Endothelial cell of umbilical vein (primary cell): Measurements from ENCODE around the gene EIF4A3. TPM values are rescaled to one million over a fixed set of nuclear protein-coding genes. Genes with fewer than 3 reads are reported as not detected.
A peak's percentile ranks its signal among the peaks of the same experiment; 100 is the strongest.

Experiments
- BruUV-seq: library from RNA; stranded (reverse); fragments of 400-500 nt; replicated peaks from 2 replicates; lab custom pipeline; 2021; lab: Mats Ljungman, UMichigan
- CTCF ChIA-PET: fragments of 300-600, 350-600 bp; sonication (Branson Sonifier 250); formaldehyde crosslinking; loops from one replicate; lab custom pipeline; 2021; ENCODE audit warnings: antibody characterized with exemption, inconsistent platforms; lab: Charles Lee
- POLR2A ChIA-PET: fragments of 300-600, 350-600 bp; sonication (Branson Sonifier 250); formaldehyde crosslinking; loops from one replicate; lab custom pipeline; 2021; ENCODE audit warnings: antibody characterized with exemption, inconsistent platforms; lab: Charles Lee
- DNase-seq: peaks from one replicate; pipeline ENCODE4 v3.0.0-alpha.2; 2011; ENCODE audit warnings: low read depth, low spot score
- FAIRE-seq: peaks from 2 replicates; lab custom pipeline; 2011; peaks lifted over from hg19 to GRCh38; lab: Jason Lieb, UNC
- H2AFZ ChIP-seq: 2 replicates; pipeline ENCODE4 v1.6.0; 2012; ENCODE audit warnings: low read depth, low read length, control low read depth, inconsistent platforms
- H3K27ac ChIP-seq: 2 replicates; pipeline ENCODE4 v1.5.1; 2011; ENCODE audit warnings: low read depth, mild to moderate bottlenecking, control low read depth, low read length, moderate library complexity; ENCODE audit not compliant: insufficient read depth
- H3K27me3 ChIP-seq, 2 experiments: 2 replicates each; pipeline versions ENCODE4 v1.6.0 to v1.6.1; 2011; ENCODE audit warnings: low read length in 2 of 2, mixed read lengths in 1 of 2; ENCODE audit not compliant: control insufficient read depth in 2 of 2, insufficient read depth in 2 of 2
- H3K36me3 ChIP-seq, 2 experiments: 2 replicates in 1 of 2; 3 replicates in 1 of 2; pipeline ENCODE4 v1.5.1; 2011; ENCODE audit warnings: low read length in 2 of 2, mild to moderate bottlenecking in 1 of 2, moderate library complexity in 1 of 2; ENCODE audit not compliant: control insufficient read depth in 2 of 2, insufficient read depth in 2 of 2; ENCODE audit errors: extremely low read depth in 1 of 2
- H3K4me1 ChIP-seq: 3 replicates; pipeline ENCODE4 v1.5.1; 2011; ENCODE audit warnings: mild to moderate bottlenecking, low read length; ENCODE audit not compliant: control insufficient read depth, insufficient read depth; ENCODE audit errors: extremely low read depth
- H3K4me2 ChIP-seq: 2 replicates; pipeline ENCODE4 v1.6.1; 2011; ENCODE audit warnings: low read length, control low read depth, mixed read lengths; ENCODE audit not compliant: insufficient read depth
- H3K4me3 ChIP-seq, 3 experiments: fragments of 200-600 bp in 1 of 3; sonication (generic), shearing (Covaris generic) in 1 of 3; replicated peaks in 1 of 3; 2 replicates each; pipeline ENCODE4 v1.5.1; 2011 to 2016; ENCODE audit warnings: control low read depth in 3 of 3, low read length in 3 of 3, mild to moderate bottlenecking in 2 of 3, inconsistent platforms in 1 of 3, low read depth in 1 of 3, moderate library complexity in 1 of 3; ENCODE audit not compliant: insufficient read depth in 1 of 3
- H3K79me2 ChIP-seq: 2 replicates; pipeline ENCODE4 v1.6.0; 2012; ENCODE audit warnings: low read length, inconsistent platforms; ENCODE audit not compliant: control insufficient read depth, insufficient read depth
- H3K9ac ChIP-seq: replicated peaks from 2 replicates; pipeline ENCODE3; 2011; ENCODE audit warnings: low read length, control low read depth; ENCODE audit not compliant: insufficient read depth; ENCODE audit errors: extremely low read depth
- H3K9me1 ChIP-seq: replicated peaks from 3 replicates; pipeline ENCODE4 v1.6.0; 2011; ENCODE audit warnings: mild to moderate bottlenecking, low read length; ENCODE audit not compliant: control insufficient read depth, insufficient read depth; ENCODE audit errors: extremely low read depth
- H3K9me3 ChIP-seq: replicated peaks from 2 replicates; pipeline ENCODE4 v1.5.1; 2012; ENCODE audit warnings: low read length, inconsistent platforms; ENCODE audit not compliant: control insufficient read depth, insufficient read depth
- H4K20me1 ChIP-seq: replicated peaks from 2 replicates; pipeline ENCODE3; 2011; ENCODE audit warnings: mild to moderate bottlenecking, low read length; ENCODE audit not compliant: control insufficient read depth, insufficient read depth; ENCODE audit errors: extremely low read depth
- CTCF ChIP-seq, 2 donors: IDR thresholded peaks; 1 replicate in 1 of 2; 2 replicates in 1 of 2; pipeline ENCODE4 v1.5.1; 2011; ENCODE audit warnings: low read length in 2 of 2, mild to moderate bottlenecking in 2 of 2, moderate library complexity in 2 of 2, control low read depth in 1 of 2, inconsistent platforms in 1 of 2, low read depth in 1 of 2; ENCODE audit not compliant: insufficient read depth in 1 of 2; ENCODE audit errors: extremely low read depth in 1 of 2
- EZH2 ChIP-seq: IDR thresholded peaks from 2 replicates; pipeline ENCODE4 v1.6.1; 2012; ENCODE audit warnings: borderline replicate concordance, low read depth, mild to moderate bottlenecking, moderate library complexity, low read length, inconsistent platforms; ENCODE audit not compliant: severe bottlenecking
- FOS ChIP-seq: IDR thresholded peaks from 2 replicates; pipeline ENCODE4 v1.6.1; 2011; ENCODE audit warnings: mild to moderate bottlenecking, low read length, moderate library complexity, borderline replicate concordance; ENCODE audit not compliant: insufficient read depth
- GATA2 ChIP-seq: IDR thresholded peaks from 2 replicates; pipeline ENCODE4 v1.7.0; 2011; ENCODE audit warnings: low read depth, mild to moderate bottlenecking, moderate library complexity, mixed read lengths, low read length; ENCODE audit not compliant: insufficient read length, insufficient read depth
- JUN ChIP-seq: IDR thresholded peaks from 2 replicates; pipeline ENCODE4 v1.6.1; 2011; ENCODE audit warnings: borderline replicate concordance, low read depth; ENCODE audit not compliant: insufficient read length, insufficient read depth
- MAX ChIP-seq: IDR thresholded peaks from 2 replicates; pipeline ENCODE4 v1.6.1; 2011; ENCODE audit not compliant: insufficient read depth, insufficient read length
- MYC ChIP-seq: IDR thresholded peaks from one replicate; pipeline ENCODE4 v1.6.1; 2011; ENCODE audit warnings: mild to moderate bottlenecking, low read depth, low read length
- POLR2A ChIP-seq: IDR thresholded peaks from 2 replicates; pipeline ENCODE4 v1.6.1; 2012; ENCODE audit warnings: low read depth, mild to moderate bottlenecking, control low read depth, low read length
- POLR2AphosphoS5 ChIP-seq: IDR thresholded peaks from 2 replicates; pipeline ENCODE4 v1.6.1; 2012; ENCODE audit warnings: low read depth, mild to moderate bottlenecking, control low read depth, low read length, moderate library complexity; ENCODE audit not compliant: insufficient read depth
- dilution Hi-C: fragments of 300-500 bp; cut with MboI; formaldehyde crosslinking; loops from one replicate; pipeline ENCODE4 v1.15.0; 2019; ENCODE audit warnings: low sequenced_read_pairs; ENCODE audit not compliant: extremely low pct_ligation_motif_present
- intact Hi-C: fragments of 100-400 bp; cut with micrococcal nuclease; formaldehyde crosslinking; loops from one replicate; pipeline ENCODE4 v1.10.0; 2022
- polyA plus RNA-seq, 4 experiments: library from polyadenylated mRNA; depleted of rRNA in 3 of 4; stranded (reverse) in 3 of 4; unstranded in 1 of 4; fragments of >200 nt; gene quantifications; 2 replicates each; pipeline versions ENCODE4 v1.2.1 to v1.2.3, GENCODE V29; 2011 to 2012; ENCODE audit warnings: missing spikeins in 1 of 4
- total RNA-seq: library from RNA; stranded (reverse); gene quantifications from 2 replicates; pipeline ENCODE4 v1.2.3, GENCODE V29; 2021

EIF4A3 gene
- total and polyA plus RNA-seq, 2 donors (not counting 3 experiments of a cell fraction or from before 2014, with no cell fraction given), result 90.4 to 94.5 TPM

- no peak overlapping the region for H3K4me2 ChIP-seq
- H3K79me2 ChIP-seq, result no peaks in the 10 kb centered on the region
- H4K20me1 ChIP-seq, result no peaks in the 10 kb centered on the region
- dilution Hi-C loops (no loop called here), intact Hi-C loops (no loop called here)
- no peak overlapping the region for H3K4me3 ChIP-seq
- H3K9ac ChIP-seq, result no peak overlapping the region
- H3K27ac ChIP-seq, result no peak overlapping the region
- no peaks in the 10 kb centered on the region for H3K36me3 ChIP-seq
- DNase-seq (no peak), FAIRE-seq (no peak)
- ChIA-PET POLR2A (no interaction called here), CTCF (interaction anchor here (2.8 kb wide), 1 partner anchor 18 kb away, joined by 8 read pairs; the partner anchor contains the start of gene GAA)
- TF ChIP-seq JUN, result no peak
- TF ChIP-seq POLR2A, result no peak
- TF ChIP-seq CTCF (IDR thresholded peaks at IDR 0.05; ENCODE audit: extremely low read depth in 1 of 2, insufficient read depth in 1 of 2, low read depth in 1 of 2, low read length in 2 of 2), result no peak
- no peak for TF ChIP-seq FOS
- TF ChIP-seq POLR2AphosphoS5, result no peak
- no peak for TF ChIP-seq EZH2
- TF ChIP-seq MAX, result no peak
- no peak for TF ChIP-seq GATA2
- no peak for TF ChIP-seq MYC
- no peaks in the 10 kb centered on the region for H3K9me1 ChIP-seq
- H2AFZ ChIP-seq, result no peak overlapping the region
- TSS peak; percentile 77 for BruUV-seq
- H3K9me3 ChIP-seq, result no peaks in the 10 kb centered on the region
- no peaks in the 10 kb centered on the region for H3K4me1 ChIP-seq
- no peaks in the 10 kb centered on the region for H3K27me3 ChIP-seq
These were observed 27.6 kb downstream of the EIF4A3 start for GRCh38 chr17:80119271-80119791.
